ENCODE measurements around the gene SOX2. TPM values are rescaled to one million over a fixed set of nuclear protein-coding genes. Genes with fewer than 3 reads are reported as not detected.

The SOX2 gene
- total and polyA plus RNA-seq, 8 donors = 4.1 to 26.9 (median 9.8) TPM; not detected in 1

GRCh38 chr3:181716966-181717365 is 5.2 kb downstream of the SOX2 start:
- TF ChIP-seq CTCF (IDR thresholded peaks at IDR 0.05) (no peak), POLR2A (IDR thresholded peaks at IDR 0.05) (no peak), POLR2AphosphoS5 (IDR thresholded peaks at IDR 0.05) (no peak), EP300 (IDR thresholded peaks at IDR 0.05) (no peak)
- H3K4me1 ChIP-seq = peaks cover 6 to 38% (median 20%) of the 10 kb centered on the region in 4 donors
- peaks cover 21 to 100% (median 65%) of the 10 kb centered on the region in 3 donors for H3K27me3 ChIP-seq
- peak overlapping the region in 3 of 4 donors; percentile 51 to 72 (median 55) for H3K4me3 ChIP-seq
- peak overlapping the region in 4 of 5 donors; percentile 50 to 87 (median 71) for H3K27ac ChIP-seq
- H3K36me3 ChIP-seq = no peaks in the 10 kb centered on the region
- 5 to 10% (median 8%) methylated on average over 5 of the region's 5 CpGs for WGBS, 5 donors
- H3K9me3 ChIP-seq = no peaks in the 10 kb centered on the region
- DNase-seq = peak in 1 of 2 donors; percentile 31
- intact Hi-C loops (cut with DNase I; ENCODE audit: low total_unique reads) = loop anchor here (10.0 kb wide), 1 partner anchor 538 kb away; no protein-coding TSS in a partner anchor

- H3K4me1 ChIP-seq = peaks cover 0 to 31% (median 13%) of the 10 kb centered on the region in 4 donors
- WGBS, 5 donors = 16 to 28% (median 19%) methylated on average over 6 of the region's 6 CpGs
- peaks cover 16 to 100% (median 60%) of the 10 kb centered on the region in 3 donors for H3K27me3 ChIP-seq
- no peak for TF ChIP-seq CTCF (IDR thresholded peaks at IDR 0.05)
- TF ChIP-seq POLR2A (IDR thresholded peaks at IDR 0.05) = no peak
- no peak for TF ChIP-seq POLR2AphosphoS5 (IDR thresholded peaks at IDR 0.05)
- TF ChIP-seq EP300 (IDR thresholded peaks at IDR 0.05) = no peak
- H3K9me3 ChIP-seq = no peaks in the 10 kb centered on the region
- H3K4me3 ChIP-seq = peak overlapping the region in 1 of 4 donors; percentile 72
- H3K36me3 ChIP-seq = no peaks in the 10 kb centered on the region
- H3K27ac ChIP-seq = peak overlapping the region; percentile 24 to 87 (median 57)
- peak in 1 of 2 donors; percentile 22 for DNase-seq
- intact Hi-C loops (cut with DNase I; ENCODE audit: low total_unique reads) = loop anchor here (10.0 kb wide), 1 partner anchor 537 kb away; no protein-coding TSS in a partner anchor
These were observed 5.9 kb downstream of the SOX2 start for GRCh38 chr3:181717549-181718171.

- Histone ChIP-seq H3K4me1 (peaks cover 0 to 25% (median 9%) of the 10 kb centered on the region in 4 donors), H3K4me3 (peak overlapping the region in 2 of 4 donors; percentile 6 to 27), H3K27ac (peak overlapping the region; percentile 31 to 87 (median 71)), H3K36me3 (no peaks in the 10 kb centered on the region), H3K9me3 (no peaks in the 10 kb centered on the region), H3K27me3 (peaks cover 10 to 100% (median 59%) of the 10 kb centered on the region in 3 donors)
- DNase-seq = no peak
- no peak for TF ChIP-seq CTCF (IDR thresholded peaks at IDR 0.05)
- no peak for TF ChIP-seq EP300 (IDR thresholded peaks at IDR 0.05)
- TF ChIP-seq POLR2A (IDR thresholded peaks at IDR 0.05) = no peak
- no peak for TF ChIP-seq POLR2AphosphoS5 (IDR thresholded peaks at IDR 0.05)
- intact Hi-C loops (cut with DNase I; ENCODE audit: low total_unique reads) = loop anchor here (10.0 kb wide), 1 partner anchor 536 kb away; no protein-coding TSS in a partner anchor
- WGBS, 5 donors = 15 to 24% (median 16%) methylated on average over 3 of the region's 3 CpGs
These were observed 6.6 kb downstream of the SOX2 start for GRCh38 chr3:181718369-181718768.

DNA sequence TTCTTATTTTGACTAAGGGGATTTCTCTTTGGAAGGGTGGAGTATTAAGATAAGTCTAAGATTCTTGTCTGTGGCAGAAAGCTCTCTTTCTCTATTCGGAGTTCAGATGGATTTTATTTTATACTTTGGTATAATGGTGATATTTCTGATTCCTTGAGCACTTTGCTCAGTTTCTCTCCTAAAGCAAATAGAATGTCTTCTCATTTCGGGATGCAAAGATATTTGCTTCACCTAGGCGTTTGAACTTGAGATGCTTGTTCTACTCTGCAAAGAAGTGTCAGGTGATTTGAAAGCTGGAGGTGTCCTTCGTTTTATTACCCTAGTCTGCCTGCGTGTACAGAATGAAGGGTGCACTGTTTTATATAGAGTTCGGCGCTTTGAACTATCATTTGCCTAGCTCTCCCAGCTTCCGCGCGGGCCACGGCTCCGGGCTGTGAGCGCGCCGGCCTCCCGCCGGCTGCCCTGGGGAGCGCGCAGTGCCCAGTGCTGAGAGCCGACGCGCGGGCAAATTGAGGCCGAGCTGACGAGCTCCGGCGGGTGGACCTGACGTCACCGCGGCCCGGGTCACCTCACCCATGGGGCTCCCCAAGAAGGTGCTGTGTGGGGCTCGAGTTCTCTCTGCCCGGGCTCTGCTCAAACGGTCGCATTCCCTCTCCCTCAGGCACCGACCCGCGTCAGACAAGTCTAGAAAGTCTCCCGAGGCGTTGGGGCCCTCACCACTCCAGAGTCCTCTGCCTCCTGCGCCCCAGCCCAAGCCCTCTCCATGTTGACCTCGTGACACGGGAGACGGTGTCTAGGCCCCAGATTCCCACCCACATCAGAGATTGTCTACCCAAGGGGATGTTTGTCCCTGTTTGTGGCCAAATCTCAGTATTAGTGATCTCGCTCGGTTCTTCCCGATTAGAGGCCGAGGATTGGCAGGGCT is 7.5 kb downstream of the SOX2 start:
- TF ChIP-seq POLR2AphosphoS5 (IDR thresholded peaks at IDR 0.05) = no peak
- Histone ChIP-seq H3K36me3 (no peaks in the 10 kb centered on the region), H3K27me3 (peaks cover 10 to 100% (median 68%) of the 10 kb centered on the region in 3 donors), H3K4me3 (peak overlapping the region; percentile 14 to 27 (median 15)), H3K4me1 (peaks cover 0 to 25% (median 9%) of the 10 kb centered on the region in 4 donors), H3K9me3 (no peaks in the 10 kb centered on the region), H3K27ac (peak overlapping the region; percentile 64 to 87 (median 81))
- intact Hi-C loops (cut with DNase I; ENCODE audit: low total_unique reads) = loop anchor here (10.0 kb wide), 1 partner anchor 536 kb away; no protein-coding TSS in a partner anchor
- peak; percentile 52 to 76 for DNase-seq
- WGBS, 5 donors = 4 to 10% (median 4%) methylated on average over 16 to 48 of the region's 48 CpGs

Data from stomach (tissue), 9 donors.